8988T (cell line): ENCODE measurements around the gene ARID5A.

ENCODE experiments used
- DNase-seq: peaks from one replicate; pipeline ENCODE4 v3.0.0; 2011

Gene ARID5A

DNA sequence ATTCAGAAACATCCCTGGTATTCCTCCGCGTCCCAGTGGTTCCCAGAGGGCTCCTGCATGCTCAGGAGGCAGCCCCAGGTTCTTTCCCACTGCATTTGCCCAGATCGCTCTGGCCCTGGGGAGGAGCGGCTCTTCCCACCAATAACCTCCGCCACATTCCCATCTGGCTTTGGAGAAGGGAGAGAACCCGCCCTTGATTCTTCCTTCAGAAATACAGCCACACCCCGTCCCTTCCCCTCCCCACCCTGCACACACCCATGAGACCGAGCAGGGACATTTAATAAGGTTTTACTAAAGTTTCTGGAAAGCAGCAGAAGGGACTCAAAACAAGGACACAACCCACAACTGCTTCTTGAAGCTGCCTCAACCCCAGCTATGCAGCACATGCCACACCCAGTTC, 21.9 kb downstream of the ARID5A start:
- no peak for DNase-seq

DNA sequence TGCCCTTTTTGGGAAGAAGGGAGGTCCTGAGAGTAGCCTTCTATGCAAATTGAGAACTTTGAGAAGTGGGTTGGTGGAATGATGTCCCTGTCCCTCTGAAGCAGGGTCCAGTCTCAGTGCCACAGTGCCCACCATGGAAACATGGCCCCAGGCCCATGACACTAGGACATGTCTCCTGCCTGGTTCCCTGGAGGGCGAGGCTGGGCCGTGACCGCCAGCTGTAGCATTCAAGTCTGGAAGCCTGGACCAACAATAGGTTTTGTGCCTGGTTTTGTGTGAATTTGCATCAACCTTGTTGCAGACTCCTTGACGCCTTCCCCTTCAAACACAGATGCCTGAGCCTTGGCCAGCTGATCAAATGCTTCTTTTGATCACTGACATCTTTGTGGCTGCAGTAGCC, 27.5 kb downstream of the ARID5A start:
- DNase-seq, result no peak

DNA sequence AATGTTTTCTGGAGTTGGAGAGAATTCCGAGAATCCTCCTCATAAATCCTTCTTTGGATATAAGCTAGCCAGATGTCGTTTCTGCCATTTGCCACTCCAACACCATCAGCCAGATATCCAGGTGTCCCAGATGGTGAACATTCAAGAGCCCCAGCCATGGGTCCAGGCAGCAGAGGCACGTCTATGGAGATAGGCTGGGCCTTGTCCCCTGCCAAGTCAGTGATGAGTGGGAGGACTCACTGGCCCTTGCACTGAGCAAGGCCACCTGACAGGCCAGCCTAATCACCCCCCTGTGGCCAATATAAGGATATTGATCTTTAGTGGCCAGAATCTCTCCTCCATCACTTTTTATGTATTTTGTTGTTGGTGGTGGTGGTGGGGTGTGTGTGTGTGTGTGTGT, 28.0 kb downstream of the ARID5A start:
- DNase-seq, result no peak

DNA sequence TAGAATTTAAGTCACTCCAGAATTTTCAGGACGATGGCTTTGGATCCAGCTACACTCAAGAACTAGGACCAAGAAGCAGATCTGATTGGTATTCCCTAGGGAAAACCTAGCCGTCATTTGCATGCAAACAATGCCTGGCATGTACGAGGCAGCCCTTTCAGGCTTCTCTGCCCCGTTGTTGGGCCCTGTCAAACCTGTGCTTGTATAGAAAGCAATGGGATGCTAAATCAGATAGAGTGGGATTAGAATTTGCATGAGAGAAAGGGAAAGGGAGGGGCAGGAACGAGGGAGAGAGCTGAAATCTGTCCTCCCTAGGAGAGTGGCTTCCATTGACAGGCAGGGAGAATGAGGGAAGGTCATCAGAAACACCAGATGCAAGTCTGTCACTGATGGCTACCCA, 28.6 kb downstream of the ARID5A start:
- DNase-seq, result no peak

- DNase-seq, result no peak
These were observed 31.5 kb downstream of the ARID5A start for GRCh38 chr2:96568094-96568493.

DNA sequence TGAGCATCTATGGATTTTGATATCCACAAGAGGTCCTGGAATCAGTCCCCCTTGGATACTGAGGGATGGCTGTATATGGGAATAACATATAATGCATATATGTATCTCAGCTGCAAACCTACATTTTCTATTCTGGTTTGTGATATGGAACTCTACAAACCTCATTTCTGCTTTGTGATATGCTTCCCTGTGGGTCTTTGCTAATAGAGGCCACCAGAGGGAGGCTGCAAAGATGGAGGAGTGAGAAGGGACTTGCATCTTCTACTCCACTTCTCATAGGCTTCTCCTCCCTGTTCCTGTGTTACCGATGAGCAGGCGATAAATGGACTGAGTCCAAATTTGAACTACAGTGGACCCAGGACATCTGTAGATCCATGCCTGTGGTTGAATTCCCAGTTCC, 37.8 kb downstream of the ARID5A start:
- DNase-seq, result no peak

GRCh38 chr2:96575785-96576456, 39.4 kb downstream of the ARID5A start:
- DNase-seq, result no peak

DNA sequence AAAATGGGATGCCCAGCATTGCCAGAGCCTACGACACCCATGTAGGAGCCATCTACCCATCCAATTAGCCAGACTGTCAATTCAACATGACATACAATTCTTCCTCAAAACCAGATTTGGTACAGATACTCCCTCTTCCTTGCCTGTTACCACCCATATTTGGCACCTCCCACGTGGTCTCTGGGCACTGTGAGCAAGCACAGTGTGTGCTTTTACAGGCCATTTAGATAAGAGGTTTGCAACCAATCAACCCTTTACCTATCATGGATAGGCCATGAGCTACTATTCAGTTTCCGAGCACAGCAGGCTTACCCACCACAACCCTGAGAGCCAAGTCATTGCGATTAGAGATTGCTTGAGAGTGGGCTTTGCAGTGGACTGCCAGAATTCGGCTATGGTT, 40.9 kb downstream of the ARID5A start:
- DNase-seq, result no peak

DNA sequence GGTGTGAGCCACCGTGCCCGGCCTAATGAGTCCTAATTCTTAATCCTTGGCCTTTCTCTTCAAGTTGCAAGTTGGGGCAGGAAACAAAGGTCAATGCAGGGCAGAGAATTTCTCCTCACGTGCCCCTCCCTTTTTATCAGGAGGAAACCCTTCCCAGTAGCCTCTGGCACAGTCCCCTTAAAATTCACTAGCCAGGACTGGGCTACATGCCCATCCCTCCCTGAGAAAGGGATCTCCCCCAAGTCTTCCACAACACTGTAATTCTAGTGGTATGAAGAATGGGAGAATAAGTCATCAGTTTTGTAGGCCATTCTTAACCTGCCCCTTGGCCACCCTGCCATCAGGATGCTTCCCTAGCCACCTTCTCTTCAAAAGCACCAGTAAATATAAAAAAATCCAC, 42.2 kb downstream of the ARID5A start:
- no peak for DNase-seq

DNA sequence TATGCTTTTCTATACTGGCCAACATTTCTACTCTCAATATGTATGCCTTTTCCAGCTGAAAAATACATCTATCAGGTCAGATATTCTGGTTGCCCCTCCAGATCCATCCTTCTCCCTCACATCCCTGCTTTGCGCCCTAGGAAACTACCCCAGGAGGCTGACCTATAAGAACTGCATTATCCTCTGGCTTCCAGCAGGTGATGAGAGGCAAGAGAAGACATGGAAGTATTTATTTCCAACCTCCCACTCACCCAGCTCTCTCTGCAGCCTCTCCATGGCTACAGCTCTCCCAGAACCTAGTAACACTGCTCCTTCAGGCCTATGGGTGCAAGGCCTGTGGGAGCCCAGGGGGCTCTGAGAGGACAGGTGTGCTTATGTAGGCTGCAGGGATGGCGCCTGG, 42.9 kb downstream of the ARID5A start:
- DNase-seq, result no peak

GRCh38 chr2:96580771-96581170, 44.2 kb downstream of the ARID5A start:
- no peak for DNase-seq

DNA sequence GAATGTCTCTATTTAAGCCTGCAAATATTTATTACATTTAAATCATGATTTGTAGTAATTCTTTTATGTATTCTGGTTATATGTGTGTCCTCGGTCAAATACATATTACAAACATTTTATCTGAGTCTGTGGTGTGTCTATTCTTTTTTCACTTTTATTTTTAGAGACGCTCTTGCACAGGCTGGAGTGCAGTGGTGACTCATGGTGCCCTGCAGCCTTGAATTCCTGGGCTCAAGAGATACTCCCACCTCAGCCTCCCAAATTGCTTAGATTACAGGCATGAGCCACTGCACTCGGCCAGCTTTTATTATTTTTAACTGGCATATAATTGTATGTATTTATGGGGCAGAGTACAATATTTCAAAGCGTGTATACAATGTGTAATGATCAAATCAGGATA, 47.5 kb downstream of the ARID5A start:
- no peak for DNase-seq

GRCh38 chr2:96587843-96588242, 51.3 kb downstream of the ARID5A start:
- DNase-seq, result no peak

DNA sequence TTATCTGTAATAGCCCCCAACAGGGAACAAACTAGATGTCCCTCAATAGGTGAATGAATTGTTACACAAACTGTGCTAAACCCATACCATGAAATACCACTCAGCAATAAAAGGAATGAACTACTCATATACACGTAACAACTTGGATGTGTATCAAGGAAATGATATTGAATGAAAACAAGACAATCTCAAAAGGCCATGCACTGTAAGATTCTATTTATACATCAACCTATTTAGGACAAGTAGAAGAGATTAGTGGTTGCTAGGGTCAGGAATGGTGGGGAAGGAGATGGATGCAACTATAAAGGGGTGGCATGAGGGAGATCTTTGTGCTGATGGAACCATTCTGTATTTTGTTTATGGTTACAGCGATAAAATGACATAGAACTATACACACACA, 54.5 kb downstream of the ARID5A start:
- DNase-seq, result no peak

GRCh38 chr2:96591494-96591893, 54.9 kb downstream of the ARID5A start:
- DNase-seq, result no peak

- DNase-seq, result no peak
These were observed 57.7 kb downstream of the ARID5A start for GRCh38 chr2:96594282-96594681.

GRCh38 chr2:96594691-96595152, 58.2 kb downstream of the ARID5A start:
- DNase-seq, result no peak

DNA sequence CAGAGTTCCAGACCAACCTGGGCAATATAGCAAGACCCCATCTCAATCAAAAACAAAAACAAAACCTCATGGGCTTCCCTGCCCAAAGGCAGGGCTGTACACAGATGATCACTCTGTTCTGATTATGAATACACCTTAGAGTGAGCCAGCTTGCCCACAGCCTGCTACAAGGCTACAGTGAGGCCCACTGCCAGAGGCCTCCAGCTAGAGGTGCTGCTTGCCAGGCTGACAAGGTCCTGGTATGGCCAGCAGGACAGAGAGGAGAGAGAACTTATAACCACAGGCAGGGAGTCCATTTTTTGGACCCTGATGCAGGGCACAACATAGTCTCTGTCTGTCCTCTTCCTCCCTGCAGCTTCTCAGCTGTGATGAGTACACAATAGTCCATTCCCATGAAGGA, 60.0 kb downstream of the ARID5A start:
- DNase-seq, result no peak

- no peak for DNase-seq
These were observed 63.4 kb downstream of the ARID5A start for GRCh38 chr2:96599941-96600340.

DNA sequence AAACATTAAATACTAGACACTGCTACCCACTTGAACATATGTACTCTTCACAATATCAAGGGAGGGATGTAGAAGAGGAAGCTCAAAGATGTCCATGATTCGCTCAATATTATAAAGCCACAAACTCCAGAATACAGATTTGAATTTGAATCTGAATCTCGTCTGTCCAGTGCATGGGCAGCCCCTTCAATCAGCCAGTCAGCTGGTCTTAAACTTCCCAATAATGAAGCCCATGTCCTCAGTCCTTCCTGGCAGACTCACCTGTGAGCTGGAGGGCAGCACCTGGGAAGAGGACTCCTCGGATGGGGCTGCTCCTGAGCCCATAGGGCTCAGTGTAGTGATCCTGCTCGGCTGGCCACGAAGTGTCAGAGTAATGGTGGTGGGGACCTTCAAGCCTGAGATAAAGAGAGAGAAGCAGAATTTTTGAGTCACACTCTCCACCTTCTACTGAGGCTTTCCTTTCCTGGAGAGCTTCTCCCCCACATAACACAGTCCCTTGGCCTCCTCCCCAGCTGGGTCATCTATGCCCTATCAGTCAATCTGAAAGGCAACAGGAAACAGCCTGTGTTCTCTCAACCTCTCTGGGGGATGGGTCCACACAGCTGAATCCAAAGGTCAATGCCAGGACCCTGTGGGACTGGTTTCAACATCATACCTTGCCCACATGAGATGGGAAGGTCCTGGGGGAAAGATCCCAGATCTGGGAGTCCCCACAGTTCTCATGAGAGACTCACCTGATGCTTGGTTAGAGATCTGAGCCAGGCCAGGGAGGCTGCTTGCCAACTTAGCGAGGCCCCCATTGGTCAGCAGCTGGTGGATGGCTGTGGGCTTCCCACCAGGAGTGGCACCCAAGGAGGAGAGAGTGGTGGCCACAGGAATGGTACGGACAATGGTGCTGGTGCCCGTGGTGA, 65.1 kb downstream of the ARID5A start:
- DNase-seq, result no peak
